Measurements from ENCODE around the gene ANGPTL4. TPM values are rescaled to one million over a fixed set of nuclear protein-coding genes. Genes with fewer than 3 reads are reported as not detected.
A peak's percentile ranks its signal among the peaks of the same experiment; 100 is the strongest.

Gene ANGPTL4
- total and polyA plus RNA-seq, 2 of the 13 experiments (the other 11 are each of a cell fraction or from before 2014, with no cell fraction given): 0.80 to 21.7 TPM

GRCh38 chr19:8371011-8371804 is 7.3 kb downstream of the ANGPTL4 start (continued):
- TF ChIP-seq, protein P1, sequence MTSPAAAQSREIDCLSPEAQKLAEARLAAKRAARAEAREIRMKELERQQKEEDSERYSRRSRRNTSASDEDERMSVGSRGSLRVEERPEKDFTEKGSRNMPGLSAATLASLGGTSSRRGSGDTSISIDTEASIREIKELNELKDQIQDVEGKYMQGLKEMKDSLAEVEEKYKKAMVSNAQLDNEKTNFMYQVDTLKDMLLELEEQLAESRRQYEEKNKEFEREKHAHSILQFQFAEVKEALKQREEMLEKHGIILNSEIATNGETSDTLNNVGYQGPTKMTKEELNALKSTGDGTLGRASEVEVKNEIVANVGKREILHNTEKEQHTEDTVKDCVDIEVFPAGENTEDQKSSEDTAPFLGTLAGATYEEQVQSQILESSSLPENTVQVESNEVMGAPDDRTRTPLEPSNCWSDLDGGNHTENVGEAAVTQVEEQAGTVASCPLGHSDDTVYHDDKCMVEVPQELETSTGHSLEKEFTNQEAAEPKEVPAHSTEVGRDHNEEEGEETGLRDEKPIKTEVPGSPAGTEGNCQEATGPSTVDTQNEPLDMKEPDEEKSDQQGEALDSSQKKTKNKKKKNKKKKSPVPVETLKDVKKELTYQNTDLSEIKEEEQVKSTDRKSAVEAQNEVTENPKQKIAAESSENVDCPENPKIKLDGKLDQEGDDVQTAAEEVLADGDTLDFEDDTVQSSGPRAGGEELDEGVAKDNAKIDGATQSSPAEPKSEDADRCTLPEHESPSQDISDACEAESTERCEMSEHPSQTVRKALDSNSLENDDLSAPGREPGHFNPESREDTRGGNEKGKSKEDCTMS (CRISPR knock-in tag; conservative IDR thresholded peaks at IDR 0.05): no peak
- TF ChIP-seq ZFX (CRISPR knock-in tag; IDR thresholded peaks at IDR 0.05; ENCODE audit: low read depth): no peak
- TF ChIP-seq, protein P2, sequence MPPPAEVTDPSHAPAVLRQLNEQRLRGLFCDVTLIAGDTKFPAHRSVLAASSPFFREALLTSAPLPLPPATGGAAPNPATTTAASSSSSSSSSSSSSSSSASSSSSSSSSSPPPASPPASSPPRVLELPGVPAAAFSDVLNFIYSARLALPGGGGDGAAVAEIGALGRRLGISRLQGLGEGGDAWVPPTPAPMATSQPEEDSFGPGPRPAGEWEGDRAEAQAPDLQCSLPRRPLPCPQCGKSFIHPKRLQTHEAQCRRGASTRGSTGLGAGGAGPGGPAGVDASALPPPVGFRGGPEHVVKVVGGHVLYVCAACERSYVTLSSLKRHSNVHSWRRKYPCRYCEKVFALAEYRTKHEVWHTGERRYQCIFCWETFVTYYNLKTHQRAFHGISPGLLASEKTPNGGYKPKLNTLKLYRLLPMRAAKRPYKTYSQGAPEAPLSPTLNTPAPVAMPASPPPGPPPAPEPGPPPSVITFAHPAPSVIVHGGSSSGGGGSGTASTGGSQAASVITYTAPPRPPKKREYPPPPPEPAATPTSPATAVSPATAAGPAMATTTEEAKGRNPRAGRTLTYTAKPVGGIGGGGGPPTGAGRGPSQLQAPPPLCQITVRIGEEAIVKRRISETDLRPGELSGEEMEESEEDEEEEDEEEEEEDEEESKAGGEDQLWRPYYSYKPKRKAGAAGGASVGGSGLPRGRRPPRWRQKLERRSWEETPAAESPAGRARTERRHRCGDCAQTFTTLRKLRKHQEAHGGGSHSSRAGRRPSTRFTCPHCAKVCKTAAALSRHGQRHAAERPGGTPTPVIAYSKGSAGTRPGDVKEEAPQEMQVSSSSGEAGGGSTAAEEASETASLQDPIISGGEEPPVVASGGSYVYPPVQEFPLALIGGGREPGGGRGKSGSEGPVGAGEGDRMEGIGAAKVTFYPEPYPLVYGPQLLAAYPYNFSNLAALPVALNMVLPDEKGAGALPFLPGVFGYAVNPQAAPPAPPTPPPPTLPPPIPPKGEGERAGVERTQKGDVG (CRISPR knock-in tag; IDR thresholded peaks at IDR 0.05; ENCODE audit: borderline replicate concordance): peak; percentile 60; the same call in 1 of the 2 replicates
- TF ChIP-seq, protein P3, sequence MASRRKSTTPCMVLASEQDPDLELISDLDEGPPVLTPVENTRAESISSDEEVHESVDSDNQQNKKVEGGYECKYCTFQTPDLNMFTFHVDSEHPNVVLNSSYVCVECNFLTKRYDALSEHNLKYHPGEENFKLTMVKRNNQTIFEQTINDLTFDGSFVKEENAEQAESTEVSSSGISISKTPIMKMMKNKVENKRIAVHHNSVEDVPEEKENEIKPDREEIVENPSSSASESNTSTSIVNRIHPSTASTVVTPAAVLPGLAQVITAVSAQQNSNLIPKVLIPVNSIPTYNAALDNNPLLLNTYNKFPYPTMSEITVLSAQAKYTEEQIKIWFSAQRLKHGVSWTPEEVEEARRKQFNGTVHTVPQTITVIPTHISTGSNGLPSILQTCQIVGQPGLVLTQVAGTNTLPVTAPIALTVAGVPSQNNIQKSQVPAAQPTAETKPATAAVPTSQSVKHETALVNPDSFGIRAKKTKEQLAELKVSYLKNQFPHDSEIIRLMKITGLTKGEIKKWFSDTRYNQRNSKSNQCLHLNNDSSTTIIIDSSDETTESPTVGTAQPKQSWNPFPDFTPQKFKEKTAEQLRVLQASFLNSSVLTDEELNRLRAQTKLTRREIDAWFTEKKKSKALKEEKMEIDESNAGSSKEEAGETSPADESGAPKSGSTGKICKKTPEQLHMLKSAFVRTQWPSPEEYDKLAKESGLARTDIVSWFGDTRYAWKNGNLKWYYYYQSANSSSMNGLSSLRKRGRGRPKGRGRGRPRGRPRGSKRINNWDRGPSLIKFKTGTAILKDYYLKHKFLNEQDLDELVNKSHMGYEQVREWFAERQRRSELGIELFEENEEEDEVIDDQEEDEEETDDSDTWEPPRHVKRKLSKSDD (CRISPR knock-in tag; IDR thresholded peaks at IDR 0.05; ENCODE audit: low read depth): 0 out of 2 replicates have a peak, but pooled peaks have one; percentile 51
- TF ChIP-seq, protein P4, sequence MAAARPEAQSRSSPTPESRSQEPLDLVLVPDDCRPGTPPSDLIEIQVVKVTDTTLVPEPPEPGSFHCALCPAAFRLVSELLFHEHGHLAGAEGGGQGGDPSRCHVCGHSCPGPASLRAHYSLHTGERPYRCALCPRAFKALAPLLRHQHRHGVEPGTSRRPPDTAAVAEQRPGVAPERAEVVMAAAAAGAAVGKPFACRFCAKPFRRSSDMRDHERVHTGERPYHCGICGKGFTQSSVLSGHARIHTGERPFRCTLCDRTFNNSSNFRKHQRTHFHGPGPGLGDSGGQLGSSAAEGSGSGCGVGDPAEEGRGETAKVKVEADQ (CRISPR knock-in tag; IDR thresholded peaks at IDR 0.05; ENCODE audit: borderline replicate concordance): peak; percentile 70; the same call in 1 of the 2 replicates
- no peak for TF ChIP-seq ZBTB49 (CRISPR knock-in tag; IDR thresholded peaks at IDR 0.05; ENCODE audit: borderline replicate concordance)
- TF ChIP-seq SSRP1 (CRISPR knock-in tag; IDR thresholded peaks at IDR 0.05): no peak
- no peak for TF ChIP-seq ZBTB8A (CRISPR knock-in tag; IDR thresholded peaks at IDR 0.05; ENCODE audit: borderline replicate concordance, low read depth)
- no peak for TF ChIP-seq ZNF224 (CRISPR knock-in tag; IDR thresholded peaks at IDR 0.05)
- TF ChIP-seq ZBTB7B (CRISPR knock-in tag; IDR thresholded peaks at IDR 0.05): peak; percentile 68
- no peak for TF ChIP-seq FOXP1 (IDR thresholded peaks at IDR 0.05)
- TF ChIP-seq FOXP1 (CRISPR knock-in tag; IDR thresholded peaks at IDR 0.05): no peak
- TF ChIP-seq RBFOX2 (IDR thresholded peaks at IDR 0.05; ENCODE audit: low read depth, low read length): peak; percentile 67
